CD4-positive, alpha-beta T cell (primary cell): ENCODE measurements around the gene TMEM184C. TPM values are rescaled to one million over a fixed set of nuclear protein-coding genes. Genes with fewer than 3 reads are reported as not detected.

Experiments
- ATAC-seq: fragments of 200-7000 bp; cut with Tn5 transposase; one replicate; pipeline ENCODE4 v1.10.0; 2022; ENCODE audit warnings: mild to moderate bottlenecking; ENCODE audit not compliant: poor library complexity
- CTCF ChIA-PET: fragments of 350-600 bp; sonication (Branson Sonifier 250); formaldehyde crosslinking; loops from one replicate; lab custom pipeline; 2021; ENCODE audit warnings: antibody characterized with exemption, inconsistent platforms; lab: Charles Lee
- POLR2A ChIA-PET: fragments of 350-600 bp; sonication (Branson Sonifier 250); formaldehyde crosslinking; loops from one replicate; lab custom pipeline; 2021; ENCODE audit warnings: antibody characterized with exemption, inconsistent platforms; lab: Charles Lee
- DNase-seq, 14 experiments: peaks; one replicate each; pipeline ENCODE4 v3.0.0-alpha.2; 2013 to 2020; ENCODE audit warnings: mixed read lengths in 2 of 14
- H3K27ac ChIP-seq, 2 donors: one replicate each; pipeline versions ENCODE4 v1.5.1 to v1.7.0; 2013; ENCODE audit warnings: low read length in 2 of 2, low read depth in 1 of 2, mild to moderate bottlenecking in 1 of 2
- H3K27me3 ChIP-seq, 2 experiments: 1 replicate in 1 of 2; 2 replicates in 1 of 2; pipeline versions ENCODE4 v1.6.1 to v1.7.0; 2013; ENCODE audit warnings: low read length in 2 of 2, control low read depth in 1 of 2, mild to moderate bottlenecking in 1 of 2, moderate library complexity in 1 of 2; ENCODE audit not compliant: insufficient read depth in 2 of 2, control insufficient read depth in 1 of 2
- H3K36me3 ChIP-seq: one replicate; pipeline ENCODE4 v1.6.1; 2013; ENCODE audit warnings: low read length, control low read depth; ENCODE audit not compliant: insufficient read depth
- H3K4me1 ChIP-seq: one replicate; pipeline ENCODE4 v1.6.1; 2013; ENCODE audit warnings: low read length, control low read depth; ENCODE audit not compliant: insufficient read depth
- H3K4me3 ChIP-seq: one replicate; pipeline ENCODE4 v1.5.1; 2013; ENCODE audit warnings: mild to moderate bottlenecking, low read length, moderate library complexity
- H3K9me3 ChIP-seq, 2 experiments: 1 replicate in 1 of 2; 2 replicates in 1 of 2; pipeline versions ENCODE4 v1.6.1 to v1.7.0; 2013; ENCODE audit warnings: low read length in 2 of 2, mild to moderate bottlenecking in 2 of 2, control low read depth in 1 of 2, moderate library complexity in 1 of 2; ENCODE audit not compliant: control insufficient read depth in 1 of 2, insufficient read depth in 1 of 2
- H3K27ac Mint-ChIP-seq: one replicate; pipeline ENCODE4 v1.8.0; 2020; ENCODE audit warnings: mixed read lengths
- H3K27me3 Mint-ChIP-seq: one replicate; pipeline ENCODE4 v1.8.0; 2021; ENCODE audit warnings: mixed read lengths
- H3K36me3 Mint-ChIP-seq: one replicate; pipeline ENCODE4 v1.8.0; 2021; ENCODE audit warnings: low read depth, mixed read lengths
- H3K4me1 Mint-ChIP-seq: one replicate; pipeline ENCODE4 v1.8.0; 2021; ENCODE audit warnings: low read depth, mixed read lengths
- H3K4me3 Mint-ChIP-seq: one replicate; pipeline ENCODE4 v1.8.0; 2020; ENCODE audit warnings: mild to moderate bottlenecking, mixed read lengths
- H3K9me3 Mint-ChIP-seq: one replicate; pipeline ENCODE4 v1.8.0; 2020; ENCODE audit warnings: mixed read lengths
- intact Hi-C, 2 experiments: fragments of 100-400 bp; cut with DNase I in 1 of 2; cut with micrococcal nuclease in 1 of 2; formaldehyde crosslinking; loops; one replicate each; pipeline versions ENCODE4 v1.15.1 to v1.9.0; 2023 to 2025; cut with DNase I, micrococcal nuclease
- total RNA-seq, 174 experiments: library from RNA in 2 of 174; stranded (reverse) in 2 of 174; gene quantifications; one replicate each; pipeline ENCODE4 v1.2.3 and lab custom pipeline; 2021 to 2026
- TF ChIP-seq, protein P1 (sequence below): fragments of 200-600 bp; IDR thresholded peaks from one replicate; pipeline ENCODE4 v1.8.0; 2022; ENCODE audit warnings: antibody characterized with exemption, mild to moderate bottlenecking

Gene TMEM184C
- total RNA-seq, 2 experiments from 2014 or later, result 10.0 to 10.1 TPM

DNA sequence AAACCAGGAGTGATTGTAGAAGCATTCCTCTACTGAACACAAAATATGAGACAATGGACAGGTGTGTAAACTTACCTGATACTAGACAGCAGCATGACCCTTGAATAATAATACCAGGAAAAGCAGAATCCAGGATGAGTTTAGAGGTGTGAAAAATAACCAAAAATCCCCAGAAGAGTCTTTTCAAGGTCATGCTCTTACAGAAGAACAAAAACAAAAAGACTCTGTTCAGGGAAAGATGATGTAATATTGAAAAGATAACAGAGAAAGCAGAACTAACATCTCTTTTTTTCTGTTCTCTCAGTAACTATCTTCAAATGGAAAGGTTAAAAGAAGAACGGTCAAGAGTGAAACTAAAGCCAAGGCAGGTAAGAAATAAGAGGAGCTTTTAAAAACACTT lies 100.7 kb downstream of the TMEM184C start:
- H3K4me1 Mint-ChIP-seq, result no peaks in the 10 kb centered on the region
- H3K27ac ChIP-seq, result no peak overlapping the region
- no peak overlapping the region for H3K4me3 ChIP-seq
- H3K9me3 Mint-ChIP-seq, result no peaks in the 10 kb centered on the region
- no peak overlapping the region for H3K4me3 Mint-ChIP-seq
- TF ChIP-seq, protein P1, sequence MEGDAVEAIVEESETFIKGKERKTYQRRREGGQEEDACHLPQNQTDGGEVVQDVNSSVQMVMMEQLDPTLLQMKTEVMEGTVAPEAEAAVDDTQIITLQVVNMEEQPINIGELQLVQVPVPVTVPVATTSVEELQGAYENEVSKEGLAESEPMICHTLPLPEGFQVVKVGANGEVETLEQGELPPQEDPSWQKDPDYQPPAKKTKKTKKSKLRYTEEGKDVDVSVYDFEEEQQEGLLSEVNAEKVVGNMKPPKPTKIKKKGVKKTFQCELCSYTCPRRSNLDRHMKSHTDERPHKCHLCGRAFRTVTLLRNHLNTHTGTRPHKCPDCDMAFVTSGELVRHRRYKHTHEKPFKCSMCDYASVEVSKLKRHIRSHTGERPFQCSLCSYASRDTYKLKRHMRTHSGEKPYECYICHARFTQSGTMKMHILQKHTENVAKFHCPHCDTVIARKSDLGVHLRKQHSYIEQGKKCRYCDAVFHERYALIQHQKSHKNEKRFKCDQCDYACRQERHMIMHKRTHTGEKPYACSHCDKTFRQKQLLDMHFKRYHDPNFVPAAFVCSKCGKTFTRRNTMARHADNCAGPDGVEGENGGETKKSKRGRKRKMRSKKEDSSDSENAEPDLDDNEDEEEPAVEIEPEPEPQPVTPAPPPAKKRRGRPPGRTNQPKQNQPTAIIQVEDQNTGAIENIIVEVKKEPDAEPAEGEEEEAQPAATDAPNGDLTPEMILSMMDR, result no peak
- H3K36me3 ChIP-seq, result no peaks in the 10 kb centered on the region
- H3K36me3 Mint-ChIP-seq, result no peaks in the 10 kb centered on the region
- ChIA-PET CTCF (no interaction called here), POLR2A (no interaction called here)
- intact Hi-C loops, result no loop called here
- ATAC-seq, result no peak
- DNase-seq, result no peak
- H3K4me1 ChIP-seq, result no peaks in the 10 kb centered on the region
- no peaks in the 10 kb centered on the region for H3K27me3 ChIP-seq
- no peak overlapping the region for H3K27ac Mint-ChIP-seq
- H3K9me3 ChIP-seq, result no peaks in the 10 kb centered on the region
- H3K27me3 Mint-ChIP-seq, result no peaks in the 10 kb centered on the region

Other genes starting within 250 kb of the TMEM184C start
- gene EDNRA, start 136.3 kb upstream of the TMEM184C start, total RNA-seq, result not detected
- gene PRMT9, start 66.8 kb downstream of the TMEM184C start, total RNA-seq, result 10 to 100 TPM; 21.0 to 21.1 TPM
- 1 to 10 TPM; 5.6 to 5.7 TPM for gene ARHGAP10, start 114.7 kb downstream of the TMEM184C start, total RNA-seq